NCI-H226 (cell line): ENCODE results near the gene NR2F1-AS1.

Experiments used
- DNase-seq: peaks from one replicate; pipeline ENCODE4 v3.0.0-alpha.2; 2015

NR2F1-AS1 gene

GRCh38 chr5:93602241-93603077, 21.4 kb upstream of the NR2F1-AS1 start:
- no peak for DNase-seq

GRCh38 chr5:93601802-93602155, 20.8 kb upstream of the NR2F1-AS1 start:
- no peak for DNase-seq

- DNase-seq = no peak
Measured at GRCh38 chr5:93601071-93601801, 20.2 kb upstream of the NR2F1-AS1 start.

GRCh38 chr5:93600409-93601070, 19.5 kb upstream of the NR2F1-AS1 start:
- no peak for DNase-seq

- DNase-seq = no peak
Measured at GRCh38 chr5:93599399-93600120, 18.5 kb upstream of the NR2F1-AS1 start.

- DNase-seq = no peak
Measured at GRCh38 chr5:93599001-93599379, 18.0 kb upstream of the NR2F1-AS1 start.

- no peak for DNase-seq
Measured at GRCh38 chr5:93598091-93599000, 17.3 kb upstream of the NR2F1-AS1 start.

GRCh38 chr5:93596676-93597490, 15.9 kb upstream of the NR2F1-AS1 start:
- no peak for DNase-seq

GRCh38 chr5:93596310-93596675, 15.3 kb upstream of the NR2F1-AS1 start:
- DNase-seq = no peak

- no peak for DNase-seq
Measured at GRCh38 chr5:93595420-93596147, 14.6 kb upstream of the NR2F1-AS1 start.

- no peak for DNase-seq
Measured at GRCh38 chr5:93594591-93595419, 13.8 kb upstream of the NR2F1-AS1 start.

GRCh38 chr5:93593476-93594131, 12.6 kb upstream of the NR2F1-AS1 start:
- DNase-seq = no peak

GRCh38 chr5:93592883-93593282, 11.9 kb upstream of the NR2F1-AS1 start:
- no peak for DNase-seq

- DNase-seq = no peak
Measured at GRCh38 chr5:93591323-93591945, 10.4 kb upstream of the NR2F1-AS1 start.

- DNase-seq = no peak
Measured at GRCh38 chr5:93590493-93590892, 9.5 kb upstream of the NR2F1-AS1 start.

GRCh38 chr5:93589829-93590215, 8.8 kb upstream of the NR2F1-AS1 start:
- no peak for DNase-seq

- DNase-seq = no peak
Measured at GRCh38 chr5:93589152-93589828, 8.3 kb upstream of the NR2F1-AS1 start.
